Natural killer cell (primary cell): ENCODE measurements around the gene RBP3. TPM values are rescaled to one million over a fixed set of nuclear protein-coding genes. Genes with fewer than 3 reads are reported as not detected.

Source experiments
- ATAC-seq, 3 donors: fragments of 150-1000 bp in 2 of 3; fragments of 200-7000 bp in 1 of 3; cut with Tn5 transposase; 1 replicate in 1 of 3; 2 replicates in 2 of 3; pipeline ENCODE4 v1.10.0; 2021; ENCODE audit warnings: mild to moderate bottlenecking in 2 of 3, moderate library complexity in 2 of 3
- DNase-seq, 2 donors: peaks; one replicate each; pipeline versions ENCODE4 v3.0.0 to v3.0.0-alpha.2; 2013 to 2021; ENCODE audit warnings: mixed read lengths in 1 of 2
- H3K27ac ChIP-seq: one replicate; pipeline ENCODE4 v1.5.1; 2013; ENCODE audit warnings: mild to moderate bottlenecking, low read length
- H3K27me3 ChIP-seq: one replicate; pipeline ENCODE4 v1.6.1; 2013; ENCODE audit warnings: low read length; ENCODE audit not compliant: control insufficient read depth, insufficient read depth
- H3K36me3 ChIP-seq: one replicate; pipeline ENCODE4 v1.6.1; 2013; ENCODE audit warnings: low read length; ENCODE audit not compliant: control insufficient read depth, insufficient read depth
- H3K4me1 ChIP-seq: one replicate; pipeline ENCODE4 v1.6.1; 2013; ENCODE audit warnings: low read length; ENCODE audit not compliant: control insufficient read depth, insufficient read depth
- H3K4me3 ChIP-seq: one replicate; pipeline ENCODE4 v1.5.1; 2013; ENCODE audit warnings: low read length
- H3K9me3 ChIP-seq: one replicate; pipeline ENCODE4 v1.6.1; 2013; ENCODE audit warnings: low read length; ENCODE audit not compliant: control insufficient read depth, insufficient read depth
- H3K27ac Mint-ChIP-seq, 2 donors: one replicate each; pipeline ENCODE4 v1.8.0; 2022; ENCODE audit warnings: mild to moderate bottlenecking in 2 of 2, mixed read lengths in 2 of 2, moderate library complexity in 1 of 2
- H3K27me3 Mint-ChIP-seq, 2 donors: one replicate each; pipeline ENCODE4 v1.8.0; 2022; ENCODE audit warnings: low read depth in 2 of 2, mixed read lengths in 2 of 2
- H3K36me3 Mint-ChIP-seq: one replicate; pipeline ENCODE4 v1.8.0; 2022; ENCODE audit warnings: mixed read lengths
- H3K4me1 Mint-ChIP-seq, 2 donors: one replicate each; pipeline ENCODE4 v1.8.0; 2022; ENCODE audit warnings: mixed read lengths in 2 of 2
- H3K4me3 Mint-ChIP-seq: one replicate; pipeline ENCODE4 v1.8.0; 2022; ENCODE audit warnings: mild to moderate bottlenecking, moderate library complexity, mixed read lengths
- H3K9me3 Mint-ChIP-seq, 2 donors: one replicate each; pipeline ENCODE4 v1.8.0; 2022; ENCODE audit warnings: mixed read lengths in 2 of 2
- WGBS: methylation state at CpG from one replicate; pipeline ENCODE4 v1.1.7; 2013; ENCODE audit warnings: missing lambda C conversion rate; ENCODE audit not compliant: insufficient coverage; 5-methylcytosine and 5-hydroxymethylcytosine counted together
- intact Hi-C: fragments of 100-400 bp; cut with micrococcal nuclease; formaldehyde crosslinking; loops from one replicate; pipeline ENCODE4 v1.14.2; 2022
- total RNA-seq, 4 donors: library from RNA; stranded (reverse); fragments of 120-200 nt in 1 of 4; gene quantifications; one replicate each; pipeline versions ENCODE4 v1.2.3 to v1.2.4, GENCODE V29; 2013 to 2022
- TF ChIP-seq, protein P1 (sequence below): fragments of 200-600 bp; IDR thresholded peaks from one replicate; pipeline ENCODE4 v1.8.0; 2022; ENCODE audit warnings: antibody characterized with exemption

The RBP3 gene
- total RNA-seq, 3 donors from 2014 or later (not counting 1 experiment from before 2014, with no cell fraction given): not detected

DNA sequence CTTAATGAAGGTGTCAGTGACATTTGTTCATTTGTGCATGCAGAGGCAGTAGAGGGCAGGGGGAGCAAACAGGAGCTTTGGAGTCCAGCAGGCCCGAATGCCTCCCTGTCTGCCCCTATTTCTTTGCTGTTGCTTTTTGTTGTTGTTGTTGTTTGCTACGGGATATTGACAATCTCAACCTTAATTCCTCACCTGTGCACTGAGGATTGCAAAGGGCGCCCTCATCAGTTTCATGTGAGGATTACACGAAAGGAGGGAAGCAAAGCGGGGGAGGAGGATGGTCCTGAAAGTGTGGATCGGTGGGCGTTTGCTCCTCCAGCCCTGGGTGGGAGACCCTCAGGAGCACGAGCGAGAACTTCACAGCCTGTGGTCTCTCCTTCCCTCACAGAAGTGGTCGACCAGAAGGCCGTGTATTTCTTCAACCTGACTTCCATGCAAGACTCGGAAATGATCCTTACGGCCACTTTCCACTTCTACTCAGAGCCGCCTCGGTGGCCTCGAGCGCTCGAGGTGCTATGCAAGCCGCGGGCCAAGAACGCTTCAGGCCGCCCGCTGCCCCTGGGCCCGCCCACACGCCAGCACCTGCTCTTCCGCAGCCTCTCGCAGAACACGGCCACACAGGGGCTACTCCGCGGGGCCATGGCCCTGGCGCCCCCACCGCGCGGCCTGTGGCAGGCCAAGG is 38.6 kb upstream of the RBP3 start:
- H3K27ac ChIP-seq: no peak overlapping the region
- H3K9me3 Mint-ChIP-seq: no peaks in the 10 kb centered on the region
- peaks cover 2% of the 10 kb centered on the region for H3K4me1 ChIP-seq
- H3K36me3 ChIP-seq: no peaks in the 10 kb centered on the region
- H3K4me3 ChIP-seq: no peak overlapping the region
- H3K27ac Mint-ChIP-seq: no peak overlapping the region
- H3K36me3 Mint-ChIP-seq: no peaks in the 10 kb centered on the region
- no peaks in the 10 kb centered on the region for H3K9me3 ChIP-seq
- TF ChIP-seq, protein P1, sequence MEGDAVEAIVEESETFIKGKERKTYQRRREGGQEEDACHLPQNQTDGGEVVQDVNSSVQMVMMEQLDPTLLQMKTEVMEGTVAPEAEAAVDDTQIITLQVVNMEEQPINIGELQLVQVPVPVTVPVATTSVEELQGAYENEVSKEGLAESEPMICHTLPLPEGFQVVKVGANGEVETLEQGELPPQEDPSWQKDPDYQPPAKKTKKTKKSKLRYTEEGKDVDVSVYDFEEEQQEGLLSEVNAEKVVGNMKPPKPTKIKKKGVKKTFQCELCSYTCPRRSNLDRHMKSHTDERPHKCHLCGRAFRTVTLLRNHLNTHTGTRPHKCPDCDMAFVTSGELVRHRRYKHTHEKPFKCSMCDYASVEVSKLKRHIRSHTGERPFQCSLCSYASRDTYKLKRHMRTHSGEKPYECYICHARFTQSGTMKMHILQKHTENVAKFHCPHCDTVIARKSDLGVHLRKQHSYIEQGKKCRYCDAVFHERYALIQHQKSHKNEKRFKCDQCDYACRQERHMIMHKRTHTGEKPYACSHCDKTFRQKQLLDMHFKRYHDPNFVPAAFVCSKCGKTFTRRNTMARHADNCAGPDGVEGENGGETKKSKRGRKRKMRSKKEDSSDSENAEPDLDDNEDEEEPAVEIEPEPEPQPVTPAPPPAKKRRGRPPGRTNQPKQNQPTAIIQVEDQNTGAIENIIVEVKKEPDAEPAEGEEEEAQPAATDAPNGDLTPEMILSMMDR: no peak
- DNase-seq (peak in 1 of 2 donors; percentile 36), ATAC-seq (no peak)
- no peaks in the 10 kb centered on the region for H3K27me3 ChIP-seq
- H3K27me3 Mint-ChIP-seq: no peaks in the 10 kb centered on the region
- WGBS: 87% methylated on average over 33 of the region's 34 CpGs
- no peak overlapping the region for H3K4me3 Mint-ChIP-seq
- H3K4me1 Mint-ChIP-seq: no peaks in the 10 kb centered on the region
- intact Hi-C loops: no loop called here

DNA sequence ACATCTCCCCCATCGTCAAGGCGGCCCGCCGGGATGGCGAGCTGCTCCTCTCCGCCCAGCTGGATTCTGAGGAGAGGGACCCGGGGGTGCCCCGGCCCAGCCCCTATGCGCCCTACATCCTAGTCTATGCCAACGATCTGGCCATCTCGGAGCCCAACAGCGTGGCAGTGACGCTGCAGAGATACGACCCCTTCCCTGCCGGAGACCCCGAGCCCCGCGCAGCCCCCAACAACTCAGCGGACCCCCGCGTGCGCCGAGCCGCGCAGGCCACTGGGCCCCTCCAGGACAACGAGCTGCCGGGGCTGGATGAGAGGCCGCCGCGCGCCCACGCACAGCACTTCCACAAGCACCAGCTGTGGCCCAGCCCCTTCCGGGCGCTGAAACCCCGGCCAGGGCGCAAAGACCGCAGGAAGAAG is 38.1 kb upstream of the RBP3 start:
- no peak for DNase-seq
- WGBS: 96% methylated on average over 37 of the region's 37 CpGs
- H3K36me3 ChIP-seq: no peaks in the 10 kb centered on the region
- no peak overlapping the region for H3K4me3 ChIP-seq
- no peak for ATAC-seq
- no peak overlapping the region for H3K27ac Mint-ChIP-seq
- intact Hi-C loops: no loop called here
- H3K27me3 ChIP-seq: no peaks in the 10 kb centered on the region
- no peaks in the 10 kb centered on the region for H3K9me3 Mint-ChIP-seq
- H3K36me3 Mint-ChIP-seq: no peaks in the 10 kb centered on the region
- no peak overlapping the region for H3K4me3 Mint-ChIP-seq
- no peaks in the 10 kb centered on the region for H3K9me3 ChIP-seq
- no peaks in the 10 kb centered on the region for H3K4me1 Mint-ChIP-seq
- H3K27me3 Mint-ChIP-seq: no peaks in the 10 kb centered on the region
- peaks cover 2% of the 10 kb centered on the region for H3K4me1 ChIP-seq
- H3K27ac ChIP-seq: no peak overlapping the region
- TF ChIP-seq, protein P1: no peak

DNA sequence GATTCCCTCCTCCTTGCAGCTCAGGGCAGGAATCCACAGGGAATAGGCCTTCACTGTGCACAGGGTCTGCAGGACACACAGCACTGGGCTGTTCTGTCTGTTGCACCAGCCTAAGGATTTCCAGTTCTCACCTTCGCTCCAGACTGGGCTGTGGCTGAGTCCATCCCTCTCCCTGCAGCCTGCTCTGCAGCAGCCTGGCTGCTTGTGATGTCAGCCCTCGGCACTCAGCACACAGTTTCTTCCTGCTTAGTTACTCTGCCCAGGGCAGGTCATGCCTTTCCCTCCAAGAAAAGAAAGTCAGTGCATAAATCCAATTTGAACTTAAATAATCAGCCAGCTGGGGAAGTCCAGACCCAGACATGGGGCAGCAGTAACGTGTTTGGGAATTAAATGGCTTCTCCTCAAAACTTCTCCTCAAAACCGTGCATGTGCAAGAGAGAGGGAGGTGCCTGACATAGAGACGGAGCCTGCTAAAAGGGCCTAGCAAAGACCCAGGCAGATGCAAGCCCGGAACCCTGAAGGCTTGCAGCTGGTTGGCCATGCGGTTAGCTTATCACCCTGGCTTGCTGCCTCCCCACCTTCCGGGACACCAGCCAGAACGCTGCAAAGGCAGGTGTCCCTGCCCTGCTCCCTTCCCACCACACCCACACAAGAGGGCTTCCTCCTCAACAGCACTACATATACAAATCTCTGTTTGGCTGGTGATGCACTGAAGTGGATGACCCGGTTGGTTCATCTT is 36.8 kb upstream of the RBP3 start:
- Mint-ChIP-seq H3K27me3 (no peaks in the 10 kb centered on the region), H3K9me3 (no peaks in the 10 kb centered on the region), H3K4me3 (no peak overlapping the region), H3K27ac (no peak overlapping the region), H3K36me3 (no peaks in the 10 kb centered on the region), H3K4me1 (no peaks in the 10 kb centered on the region)
- ATAC-seq (peak in 2 of 3 donors; percentile 12 to 48), DNase-seq (peak in 1 of 2 donors; percentile 80)
- 71% methylated on average over 10 of the region's 10 CpGs for WGBS
- no peaks in the 10 kb centered on the region for H3K27me3 ChIP-seq
- TF ChIP-seq, protein P1: no peak
- peaks cover 2% of the 10 kb centered on the region for H3K4me1 ChIP-seq
- H3K36me3 ChIP-seq: no peaks in the 10 kb centered on the region
- no peaks in the 10 kb centered on the region for H3K9me3 ChIP-seq
- intact Hi-C loops: no loop called here
- no peak overlapping the region for H3K4me3 ChIP-seq
- H3K27ac ChIP-seq: no peak overlapping the region
